Measurements from ENCODE around the gene RLF.

Gene RLF, protein sequence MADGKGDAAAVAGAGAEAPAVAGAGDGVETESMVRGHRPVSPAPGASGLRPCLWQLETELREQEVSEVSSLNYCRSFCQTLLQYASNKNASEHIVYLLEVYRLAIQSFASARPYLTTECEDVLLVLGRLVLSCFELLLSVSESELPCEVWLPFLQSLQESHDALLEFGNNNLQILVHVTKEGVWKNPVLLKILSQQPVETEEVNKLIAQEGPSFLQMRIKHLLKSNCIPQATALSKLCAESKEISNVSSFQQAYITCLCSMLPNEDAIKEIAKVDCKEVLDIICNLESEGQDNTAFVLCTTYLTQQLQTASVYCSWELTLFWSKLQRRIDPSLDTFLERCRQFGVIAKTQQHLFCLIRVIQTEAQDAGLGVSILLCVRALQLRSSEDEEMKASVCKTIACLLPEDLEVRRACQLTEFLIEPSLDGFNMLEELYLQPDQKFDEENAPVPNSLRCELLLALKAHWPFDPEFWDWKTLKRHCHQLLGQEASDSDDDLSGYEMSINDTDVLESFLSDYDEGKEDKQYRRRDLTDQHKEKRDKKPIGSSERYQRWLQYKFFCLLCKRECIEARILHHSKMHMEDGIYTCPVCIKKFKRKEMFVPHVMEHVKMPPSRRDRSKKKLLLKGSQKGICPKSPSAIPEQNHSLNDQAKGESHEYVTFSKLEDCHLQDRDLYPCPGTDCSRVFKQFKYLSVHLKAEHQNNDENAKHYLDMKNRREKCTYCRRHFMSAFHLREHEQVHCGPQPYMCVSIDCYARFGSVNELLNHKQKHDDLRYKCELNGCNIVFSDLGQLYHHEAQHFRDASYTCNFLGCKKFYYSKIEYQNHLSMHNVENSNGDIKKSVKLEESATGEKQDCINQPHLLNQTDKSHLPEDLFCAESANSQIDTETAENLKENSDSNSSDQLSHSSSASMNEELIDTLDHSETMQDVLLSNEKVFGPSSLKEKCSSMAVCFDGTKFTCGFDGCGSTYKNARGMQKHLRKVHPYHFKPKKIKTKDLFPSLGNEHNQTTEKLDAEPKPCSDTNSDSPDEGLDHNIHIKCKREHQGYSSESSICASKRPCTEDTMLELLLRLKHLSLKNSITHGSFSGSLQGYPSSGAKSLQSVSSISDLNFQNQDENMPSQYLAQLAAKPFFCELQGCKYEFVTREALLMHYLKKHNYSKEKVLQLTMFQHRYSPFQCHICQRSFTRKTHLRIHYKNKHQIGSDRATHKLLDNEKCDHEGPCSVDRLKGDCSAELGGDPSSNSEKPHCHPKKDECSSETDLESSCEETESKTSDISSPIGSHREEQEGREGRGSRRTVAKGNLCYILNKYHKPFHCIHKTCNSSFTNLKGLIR (N-terminal part only)

DNA sequence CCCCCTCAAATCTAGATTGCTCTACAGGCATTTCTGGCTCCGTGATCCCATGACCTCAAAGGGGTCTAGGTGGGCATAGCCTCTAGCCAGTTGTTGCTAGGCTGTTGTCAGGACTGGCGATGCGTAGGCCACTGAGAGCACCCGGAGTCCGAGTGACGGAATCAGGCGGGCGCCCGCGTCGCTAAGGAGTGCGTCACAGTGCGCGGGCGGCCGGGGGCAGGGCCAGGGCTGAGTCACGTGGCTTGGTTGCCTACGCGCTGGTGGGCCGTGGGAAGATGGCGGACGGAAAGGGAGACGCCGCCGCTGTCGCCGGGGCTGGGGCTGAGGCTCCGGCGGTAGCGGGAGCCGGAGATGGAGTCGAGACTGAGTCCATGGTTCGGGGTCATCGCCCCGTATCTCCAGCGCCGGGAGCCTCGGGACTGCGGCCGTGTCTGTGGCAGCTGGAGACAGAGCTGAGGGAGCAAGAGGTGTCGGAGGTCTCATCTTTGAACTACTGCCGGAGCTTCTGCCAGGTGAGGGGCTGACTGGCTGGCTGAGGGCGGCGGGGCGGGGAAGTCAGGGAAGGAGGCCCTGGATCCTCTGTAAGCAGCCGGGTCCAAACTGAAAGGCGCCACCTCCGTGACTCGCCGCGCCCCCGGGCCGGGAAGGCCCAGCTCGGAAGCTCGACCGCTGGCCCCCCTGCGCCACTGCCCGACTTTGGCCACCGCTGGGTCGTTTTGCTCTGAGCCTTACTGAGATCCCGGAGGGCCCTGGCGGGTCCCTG is at the start of gene RLF:
Gene RLF (plus strand): TSS at position 263 of the 763 bp plus-strand sequence. CDS start 13 bp downstream, at position 276.
- peak; percentile 97 for DNase-seq

DNA sequence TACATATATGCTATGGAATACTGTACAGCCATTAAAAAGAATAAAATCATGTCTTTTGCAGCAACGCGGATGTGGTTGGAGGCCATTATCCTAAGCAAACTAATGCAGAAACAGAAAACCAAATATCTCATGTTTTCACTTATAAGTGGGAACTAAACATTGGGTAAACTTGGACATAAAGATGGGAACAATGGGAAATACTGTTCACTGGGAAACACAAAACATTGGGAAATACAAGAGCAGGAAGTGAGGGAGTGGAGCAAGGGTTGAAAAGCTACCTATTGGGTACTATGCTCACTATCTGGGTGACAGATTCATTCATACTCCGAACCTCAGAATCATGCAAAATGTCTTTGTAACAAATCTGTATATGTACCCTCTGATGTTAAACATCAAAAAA is 46.8 kb upstream of the RLF start:
- no peak for DNase-seq

DNA sequence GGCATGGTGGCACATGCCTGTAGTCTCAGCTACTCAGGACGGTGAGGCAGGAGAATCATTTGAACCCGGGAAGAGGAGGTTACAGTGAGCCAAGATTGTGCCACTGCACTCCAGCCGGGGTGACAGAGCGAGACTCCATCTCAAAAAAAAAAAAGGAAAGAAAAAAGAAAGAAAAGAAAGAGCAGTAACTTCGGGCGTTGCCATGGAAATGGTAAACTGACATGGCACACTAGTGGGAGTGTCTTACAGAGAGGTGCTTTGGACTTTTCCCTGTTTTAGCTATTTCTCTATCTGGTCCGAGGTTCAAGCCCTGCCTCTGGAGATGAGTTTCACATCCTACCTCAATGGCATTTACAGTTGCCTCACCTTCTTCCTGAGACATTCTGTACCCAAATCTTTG is 41.1 kb upstream of the RLF start:
- DNase-seq, result no peak

DNA sequence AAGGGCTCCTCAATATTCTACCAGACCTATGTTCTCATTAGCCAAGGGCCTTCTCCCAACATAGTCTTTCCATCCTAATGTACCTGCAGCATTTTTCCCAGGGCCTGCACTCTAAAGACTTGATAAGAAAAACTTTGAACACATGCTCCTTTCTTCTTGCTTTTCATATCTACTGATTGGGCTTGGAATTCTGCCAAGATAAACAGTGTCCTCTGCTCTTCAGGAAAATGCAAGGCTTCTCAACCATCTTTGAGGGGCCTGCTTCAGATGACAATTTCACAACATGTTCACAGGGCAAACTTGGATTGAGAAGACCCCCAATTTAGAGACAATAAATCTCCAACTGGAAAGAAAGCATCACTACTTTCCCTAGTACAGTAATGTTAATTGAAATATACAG is 38.3 kb upstream of the RLF start:
- no peak for DNase-seq

DNA sequence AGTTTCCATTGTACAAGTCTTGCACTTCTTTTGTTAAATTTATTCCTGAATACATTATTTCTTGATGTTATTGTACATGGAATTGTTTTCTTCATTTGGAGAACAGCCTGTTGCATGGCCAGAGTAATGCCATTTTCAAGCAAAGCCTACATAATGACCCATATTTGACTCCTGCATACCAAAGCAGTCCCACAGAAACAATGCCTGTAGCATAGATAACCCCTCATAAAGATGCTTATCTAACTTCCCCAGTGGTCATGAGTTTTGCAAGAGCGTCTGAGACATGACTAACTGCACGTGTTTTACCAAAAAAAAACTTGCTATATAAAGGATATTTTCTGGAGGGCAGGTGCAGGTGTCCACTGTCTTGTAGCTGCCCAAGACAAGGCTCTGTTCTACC is 30.3 kb upstream of the RLF start:
- DNase-seq, result no peak

DNA sequence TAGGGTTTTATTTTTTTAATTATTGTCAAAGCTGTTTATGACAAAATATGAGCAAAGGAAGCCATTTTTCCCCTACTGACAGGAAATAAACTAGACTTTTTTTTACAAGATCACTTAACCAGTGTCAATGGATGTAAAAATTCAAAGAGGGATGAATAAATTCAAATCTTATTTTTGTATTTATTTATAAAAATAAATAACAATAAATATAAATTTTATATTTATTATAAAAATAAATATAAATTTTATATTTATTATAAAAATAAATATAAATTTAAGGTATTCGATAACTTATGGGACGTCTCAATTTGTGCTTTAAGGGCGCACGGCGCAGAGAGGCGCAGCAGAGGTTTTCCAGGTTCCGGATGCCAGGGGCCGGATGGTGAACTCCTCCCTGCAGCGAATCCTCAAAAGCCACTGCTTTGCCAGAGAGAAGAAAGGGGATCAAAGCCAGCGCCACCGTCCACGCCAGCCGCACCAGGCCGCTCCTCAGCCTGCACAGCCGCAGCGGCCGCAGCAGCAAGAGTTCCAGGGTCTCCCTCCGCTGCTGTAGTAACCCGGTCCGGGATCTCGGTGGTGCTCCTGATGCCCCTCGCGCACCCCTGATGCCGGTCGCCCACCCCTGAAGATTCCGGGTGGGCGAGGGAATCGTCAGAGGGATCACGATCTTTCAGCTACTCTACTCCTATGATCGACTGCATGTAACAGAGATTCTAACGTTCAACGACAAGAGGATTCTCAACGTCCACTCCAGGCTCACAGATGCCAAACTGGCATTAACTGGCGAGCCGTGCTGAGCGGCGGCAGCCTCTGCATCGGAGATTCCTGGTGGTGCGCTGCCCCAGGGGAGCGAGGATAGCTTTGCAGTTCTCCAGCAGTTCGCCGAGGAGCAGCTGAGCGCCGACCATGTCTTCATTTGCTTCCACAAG is 28.5 kb upstream of the RLF start:
- no peak for DNase-seq

DNA sequence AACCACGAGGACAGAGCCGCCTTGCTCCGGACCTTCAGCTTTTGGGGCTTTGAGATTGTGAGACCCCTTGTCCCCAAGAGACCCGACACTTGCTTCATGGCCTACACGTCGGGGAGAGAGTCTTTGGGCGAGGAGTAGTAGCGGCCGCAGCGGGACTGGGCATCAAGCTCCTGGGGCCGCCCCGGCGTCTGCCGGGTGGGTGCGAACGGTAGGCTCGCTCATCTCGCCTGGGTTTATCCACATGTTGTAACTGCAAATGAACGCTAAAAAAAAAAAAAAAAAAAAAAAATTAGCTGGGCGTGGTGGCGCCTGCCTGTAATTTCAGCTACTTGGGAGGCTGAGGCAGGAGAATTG is 27.9 kb upstream of the RLF start:
- no peak for DNase-seq

DNA sequence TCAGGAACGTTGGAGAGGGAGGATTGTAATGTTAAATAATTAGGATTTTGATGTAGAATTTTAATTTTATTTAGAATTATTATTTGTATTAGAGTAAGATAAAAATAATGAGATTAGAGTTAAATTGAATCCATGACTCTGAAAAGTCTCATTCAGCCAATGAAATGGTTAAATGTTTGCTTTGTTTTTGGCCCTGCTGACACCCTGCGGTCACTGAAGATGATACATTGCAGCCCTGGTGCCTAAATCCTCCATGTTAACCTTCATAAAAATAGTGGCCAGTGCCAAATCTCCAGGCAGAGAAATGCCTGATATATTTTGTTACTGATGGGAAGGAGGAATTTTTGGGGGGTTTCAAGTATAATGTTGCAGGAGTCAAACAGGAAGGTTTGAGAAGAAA is 27.3 kb upstream of the RLF start:
- no peak for DNase-seq

DNA sequence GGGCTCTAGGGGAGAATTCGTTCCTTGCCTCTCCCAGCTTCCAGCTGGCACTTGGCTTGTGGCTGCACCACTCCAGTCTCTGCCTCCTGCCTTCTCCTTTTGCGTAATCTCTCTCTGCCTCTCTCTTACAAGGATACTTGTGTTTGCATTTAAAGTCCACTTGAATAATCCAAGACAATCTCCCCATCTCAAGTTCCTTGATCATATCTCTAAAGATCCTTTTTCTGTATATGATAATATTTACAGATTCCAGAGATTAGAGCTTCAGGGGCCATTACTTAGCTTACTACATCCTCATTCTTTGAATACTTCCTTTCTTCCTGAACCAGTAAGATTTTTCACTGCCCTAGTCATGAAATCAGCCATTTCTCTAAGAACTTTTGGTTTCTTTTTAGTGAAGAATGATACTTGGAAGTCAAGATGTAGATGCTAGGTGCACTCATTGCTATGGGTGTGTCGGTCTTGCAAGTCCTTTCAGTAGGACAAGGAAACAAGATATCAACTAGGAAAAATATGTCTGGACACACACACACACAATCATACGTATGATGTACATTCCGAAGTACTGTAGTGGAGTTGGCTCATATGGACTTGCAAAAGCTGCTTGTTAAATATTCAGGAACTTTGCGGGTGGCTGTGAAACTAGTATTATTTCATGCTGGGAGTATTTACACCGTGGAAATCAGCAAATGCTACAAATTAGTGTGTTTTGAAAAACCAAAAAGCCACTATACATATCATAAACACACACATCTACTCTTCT is 20.8 kb upstream of the RLF start:
- no peak for DNase-seq

DNA sequence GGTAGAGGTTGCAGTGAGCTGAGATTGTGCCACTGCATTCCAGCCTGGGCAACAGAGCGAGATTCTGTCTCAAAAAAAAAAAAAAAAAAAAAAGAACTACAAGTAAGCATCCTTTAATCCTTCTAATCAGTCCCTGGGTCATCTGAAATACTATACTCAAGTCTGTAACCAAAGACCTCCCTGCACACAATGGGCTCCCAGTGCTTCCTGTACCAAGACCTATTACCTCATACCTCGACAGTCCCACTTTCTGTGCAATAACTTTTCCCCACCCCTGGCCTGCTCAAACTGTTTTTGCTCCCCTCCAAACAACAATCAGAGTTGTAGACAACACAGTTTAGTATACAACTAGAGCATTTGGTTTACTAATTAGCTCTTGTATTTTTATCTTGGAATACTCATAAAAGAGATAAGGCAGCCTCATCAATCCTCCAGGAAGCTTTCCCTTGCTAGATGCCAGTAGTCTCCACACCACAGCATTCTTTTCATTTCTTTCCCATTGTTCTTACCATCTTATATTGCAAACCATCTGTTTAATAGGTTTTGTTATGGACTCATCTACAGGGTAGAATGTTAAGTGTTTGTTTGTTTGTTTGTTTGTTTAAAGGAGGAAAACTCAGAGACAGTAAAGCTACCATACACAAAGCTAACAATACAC is 19.2 kb upstream of the RLF start:
- DNase-seq, result no peak

DNA sequence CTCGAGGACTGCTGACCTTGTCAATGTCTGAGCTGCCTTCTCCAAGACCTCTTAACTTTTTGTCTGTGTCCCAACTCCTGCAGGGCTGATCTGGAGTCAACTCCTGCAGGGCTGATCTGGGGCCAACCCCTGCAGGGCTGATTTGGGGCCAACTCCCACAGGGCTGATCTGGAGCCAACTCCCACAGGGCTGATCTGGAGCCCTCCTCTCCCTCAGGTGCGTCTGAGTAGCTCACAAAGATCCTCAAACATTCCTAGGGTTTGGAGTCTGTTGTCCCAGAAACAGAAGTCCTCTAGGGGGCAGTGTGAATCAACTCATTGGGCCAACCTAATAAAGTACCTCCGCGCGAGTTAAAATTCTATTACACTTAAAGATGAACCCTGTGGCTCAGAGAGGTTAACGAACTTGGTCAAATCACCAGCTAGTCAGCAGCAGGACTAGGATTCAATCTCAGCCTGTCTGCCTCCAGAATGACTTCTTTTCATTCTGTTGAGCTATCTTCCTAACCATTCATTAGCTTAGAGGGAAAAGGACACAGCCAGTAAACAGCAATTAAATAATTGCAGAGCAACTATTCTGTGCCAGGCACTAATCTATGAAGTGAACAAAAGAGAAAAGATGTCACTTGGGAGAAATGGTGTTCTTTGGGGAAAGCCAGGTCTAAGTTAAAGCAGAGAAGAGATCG is 17.2 kb upstream of the RLF start:
- peak; percentile 49 for DNase-seq

DNA sequence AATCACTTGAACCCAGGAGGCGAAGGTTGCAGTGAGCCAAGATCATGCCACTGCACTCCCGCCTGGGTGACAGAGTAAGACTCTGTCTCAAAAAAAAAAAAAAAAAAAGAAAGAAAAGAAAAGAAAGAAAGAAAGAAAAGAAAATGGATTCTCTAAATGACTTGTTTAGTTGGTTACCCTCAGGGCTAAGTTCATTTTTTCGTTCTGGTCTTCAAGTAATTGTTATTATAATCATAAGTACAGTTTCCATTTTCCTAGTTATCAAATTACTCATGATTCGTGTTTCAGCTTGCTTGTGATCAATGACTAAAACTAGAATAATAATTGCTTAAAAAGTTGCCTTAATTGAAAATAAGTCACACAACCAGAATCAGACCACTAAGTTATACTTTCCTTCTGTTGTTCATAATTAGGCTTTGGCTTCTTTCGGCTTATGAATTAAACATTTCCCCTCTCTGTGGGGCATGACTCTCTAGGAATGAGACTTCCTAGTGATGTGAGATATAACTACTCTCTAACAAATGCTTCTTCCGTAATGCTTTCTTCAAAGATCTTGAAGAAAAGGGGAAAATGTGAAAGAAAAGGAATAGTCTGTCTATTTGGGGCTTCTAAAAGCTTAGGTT is 9.6 kb upstream of the RLF start:
- DNase-seq, result no peak

DNA sequence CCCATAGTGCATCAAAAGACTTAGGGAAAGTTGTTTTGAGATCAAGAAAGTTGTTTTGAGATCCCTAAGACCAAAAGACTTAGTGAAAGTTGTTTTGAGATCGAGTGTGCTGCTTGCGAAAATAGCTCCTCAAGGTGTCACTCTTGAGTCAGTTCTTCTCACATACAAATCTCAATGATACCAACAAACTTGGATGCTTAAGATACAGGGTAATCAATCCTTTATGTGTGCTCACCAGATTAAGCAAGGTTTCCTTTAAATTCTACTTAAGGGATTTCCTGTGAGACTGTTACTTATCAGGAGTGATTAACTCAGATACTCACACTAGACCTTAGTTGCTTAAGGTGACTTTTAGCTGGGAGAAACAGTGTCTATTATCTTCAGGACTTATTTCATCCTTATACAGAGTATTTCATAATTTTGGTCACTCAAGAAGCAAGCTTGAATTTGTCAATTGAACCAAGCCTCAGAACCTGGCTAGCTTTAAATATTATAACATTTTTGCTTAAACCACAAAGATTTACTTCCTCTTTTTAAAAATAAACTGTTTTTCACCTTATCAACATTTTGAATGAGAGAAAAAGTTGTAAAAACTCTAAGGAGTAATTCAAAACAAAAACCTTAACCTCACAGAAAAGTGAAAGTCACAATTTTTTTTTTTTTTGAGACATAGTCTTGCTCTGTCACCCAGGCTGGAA is 8.0 kb upstream of the RLF start:
- DNase-seq, result no peak

DNA sequence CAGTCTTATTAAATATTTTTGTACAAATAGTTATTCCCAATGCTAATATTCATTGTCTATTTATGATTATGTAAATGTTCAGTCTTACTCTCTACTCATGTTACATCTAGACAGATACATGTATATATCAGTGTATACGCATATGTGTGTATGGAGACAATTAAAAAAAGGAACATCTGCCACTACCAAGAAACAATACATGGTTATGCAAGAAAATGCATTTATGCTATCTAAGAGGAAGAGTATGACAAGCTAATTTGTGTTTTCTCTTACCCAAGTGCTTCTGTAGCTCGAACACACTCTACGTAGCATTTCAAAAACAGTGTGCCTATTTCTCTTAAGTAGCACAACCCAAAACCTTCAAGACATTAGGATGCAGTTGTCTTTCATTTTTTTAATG is 6.1 kb upstream of the RLF start:
- no peak for DNase-seq

DNA sequence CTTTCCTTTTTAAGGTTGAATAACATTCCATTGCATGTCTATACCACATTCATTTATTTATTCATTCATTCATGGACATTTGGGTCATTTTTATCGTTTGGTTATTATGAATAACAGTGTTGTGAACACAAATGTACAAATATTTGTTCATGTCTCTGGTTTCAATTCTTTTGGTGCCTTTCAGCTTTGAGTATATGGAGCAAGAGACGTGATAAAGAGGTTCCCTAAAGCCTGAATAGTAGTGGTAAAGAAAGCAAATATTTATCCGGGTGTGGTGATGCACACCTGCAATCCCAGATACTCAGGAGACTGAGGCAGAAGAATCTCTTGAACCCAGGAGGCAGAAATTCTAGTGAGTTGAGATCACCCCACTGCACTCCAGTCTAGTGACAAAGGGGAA is 5.3 kb upstream of the RLF start:
- no peak for DNase-seq

DNA sequence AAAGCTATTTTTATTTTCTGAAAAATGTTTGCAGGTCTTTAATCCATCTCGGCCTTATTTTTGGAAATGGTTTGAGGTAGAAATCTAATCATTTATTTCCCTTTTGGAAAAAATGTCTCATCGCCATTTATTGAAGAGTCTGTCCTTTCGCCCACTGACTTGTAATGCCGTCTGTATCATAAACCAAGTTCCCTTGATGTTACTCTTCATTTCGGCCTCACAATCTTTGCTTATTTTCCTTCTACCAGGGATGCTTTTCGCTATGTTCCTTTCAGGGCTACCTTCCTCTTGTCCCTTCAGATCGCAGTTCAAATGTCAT is 422 bp upstream of the RLF start:
- no peak for DNase-seq

DNA sequence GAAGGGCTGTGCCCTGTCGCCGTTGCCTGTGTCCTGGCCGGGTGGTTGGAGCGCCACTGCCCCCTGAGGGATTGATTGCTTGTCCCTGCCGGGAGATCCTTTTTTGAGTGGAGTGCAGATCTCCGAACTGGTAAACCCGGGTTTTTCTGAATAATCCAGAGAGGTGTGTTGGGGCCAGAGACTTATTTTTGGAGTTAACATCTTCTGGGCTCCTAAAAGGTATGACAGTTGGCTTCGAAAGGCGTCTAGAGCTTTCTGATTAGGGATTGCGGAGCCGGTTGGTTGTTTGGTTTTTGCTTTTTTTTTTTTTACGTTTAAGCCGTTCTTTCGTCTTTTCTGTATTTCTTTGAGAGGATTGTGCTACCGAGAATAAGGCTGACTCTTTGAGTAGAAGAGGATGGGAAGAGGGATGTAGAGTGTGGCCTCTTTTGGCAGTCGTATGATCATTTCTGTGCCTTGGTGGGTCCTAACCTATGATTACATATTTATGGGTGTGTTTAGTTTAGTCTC is 756 bp downstream of the RLF start:
- no peak for DNase-seq

DNA sequence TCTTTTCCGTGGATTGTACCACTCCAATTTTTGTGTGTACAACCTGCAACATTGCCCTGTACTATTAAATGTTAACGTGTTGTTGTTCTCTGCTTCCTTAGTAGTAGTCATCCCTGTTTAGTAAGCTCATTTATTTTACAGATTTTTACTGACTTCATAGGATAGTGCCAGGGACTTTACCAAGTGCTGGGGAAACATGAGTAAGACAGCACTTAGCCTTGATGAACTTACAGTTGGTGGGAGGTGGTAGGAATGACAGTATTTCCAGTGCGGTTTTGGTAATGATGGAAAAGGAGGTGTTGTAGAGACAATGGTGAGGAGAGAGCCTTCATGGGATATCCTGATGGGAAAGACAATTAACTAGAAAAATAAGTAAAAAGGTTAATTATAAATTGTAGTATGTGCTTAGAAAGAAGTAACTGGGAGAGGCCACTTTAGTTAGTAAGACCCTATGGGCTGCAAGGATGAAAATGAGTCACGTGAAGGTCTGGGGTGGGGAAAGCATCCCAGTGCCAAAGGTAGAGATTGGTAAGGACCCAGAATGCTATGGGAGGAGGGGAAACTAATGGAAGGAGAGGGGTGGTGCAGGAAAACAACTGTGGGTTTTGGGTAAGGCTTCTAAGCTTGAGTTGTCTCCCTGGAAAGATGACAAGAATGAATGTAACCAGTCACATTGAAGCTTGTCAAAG is 1.7 kb downstream of the RLF start:
- DNase-seq, result no peak
